HEK293 (cell line): Measurements from ENCODE around the gene KIF23.

ENCODE experiments used
- BCL11B ChIP-seq: fragments of 450-650 bp; formaldehyde crosslinking; IDR thresholded peaks from 2 replicates; pipeline ENCODE4 v1.5.1; 2016; ENCODE audit warnings: low read depth, missing biosample characterization, missing genetic modification characterization
- CTCF ChIP-seq: fragments of 450-650 bp; formaldehyde crosslinking; IDR thresholded peaks from 2 replicates; pipeline ENCODE4 v1.5.1; 2016; ENCODE audit warnings: missing biosample characterization, missing genetic modification characterization
- EGR2 ChIP-seq: fragments of 450-650 bp; formaldehyde crosslinking; IDR thresholded peaks from 2 replicates; pipeline ENCODE4 v1.5.1; 2016; ENCODE audit warnings: low read depth, missing biosample characterization, missing genetic modification characterization
- HOXD13 ChIP-seq: sonication (generic); formaldehyde crosslinking; IDR thresholded peaks from 2 replicates; pipeline ENCODE4 v1.8.0; 2022; ENCODE audit warnings: missing genetic modification reagents, borderline replicate concordance
- INSM2 ChIP-seq: fragments of 450-650 bp; formaldehyde crosslinking; IDR thresholded peaks from 2 replicates; pipeline ENCODE4 v1.5.1; 2016; ENCODE audit warnings: missing biosample characterization, missing genetic modification characterization
- KLF16 ChIP-seq: fragments of 450-650 bp; formaldehyde crosslinking; IDR thresholded peaks from 2 replicates; pipeline ENCODE4 v1.5.1; 2017; ENCODE audit warnings: missing biosample characterization, missing genetic modification characterization
- KLF17 ChIP-seq: fragments of 450-650 bp; formaldehyde crosslinking; IDR thresholded peaks from 2 replicates; pipeline ENCODE4 v1.5.1; 2016; ENCODE audit warnings: missing biosample characterization, missing genetic modification characterization
- MYNN ChIP-seq: fragments of 450-650 bp; formaldehyde crosslinking; IDR thresholded peaks from 2 replicates; pipeline ENCODE4 v1.5.1; 2016; ENCODE audit warnings: missing biosample characterization, missing genetic modification characterization, borderline replicate concordance
- PRDM2 ChIP-seq: fragments of 450-650 bp; formaldehyde crosslinking; IDR thresholded peaks from 2 replicates; pipeline ENCODE4 v1.5.1; 2016; ENCODE audit warnings: missing biosample characterization, missing genetic modification characterization, borderline replicate concordance
- SP7 ChIP-seq: fragments of 450-650 bp; formaldehyde crosslinking; IDR thresholded peaks from 2 replicates; pipeline ENCODE4 v1.5.1; 2016; ENCODE audit warnings: missing biosample characterization, missing genetic modification characterization
- YY2 ChIP-seq: fragments of 450-650 bp; formaldehyde crosslinking; IDR thresholded peaks from 2 replicates; pipeline ENCODE4 v1.5.1; 2016; ENCODE audit warnings: missing biosample characterization, missing genetic modification characterization
- ZBTB11 ChIP-seq: fragments of 450-650 bp; formaldehyde crosslinking; conservative IDR thresholded peaks from 2 replicates; pipeline ENCODE4 v1.5.1; 2016; ENCODE audit warnings: low read depth, missing biosample characterization, missing genetic modification characterization
- ZFHX2 ChIP-seq: fragments of 450-650 bp; formaldehyde crosslinking; conservative IDR thresholded peaks from 2 replicates; pipeline ENCODE4 v1.5.1; 2016; ENCODE audit warnings: missing biosample characterization, missing genetic modification characterization
- ZNF10 ChIP-seq: fragments of 450-650 bp; formaldehyde crosslinking; IDR thresholded peaks from 2 replicates; pipeline ENCODE4 v1.5.1; 2017; ENCODE audit warnings: missing biosample characterization, missing genetic modification characterization
- ZNF155 ChIP-seq: fragments of 450-650 bp; formaldehyde crosslinking; IDR thresholded peaks from 2 replicates; pipeline ENCODE4 v1.5.1; 2016; ENCODE audit warnings: missing biosample characterization, missing genetic modification characterization
- ZNF223 ChIP-seq: fragments of 450-650 bp; formaldehyde crosslinking; IDR thresholded peaks from 2 replicates; pipeline ENCODE4 v1.5.1; 2016; ENCODE audit warnings: missing biosample characterization, missing genetic modification characterization
- ZNF37A ChIP-seq: fragments of 450-650 bp; IDR thresholded peaks from 2 replicates; pipeline ENCODE4 v1.5.1; 2018; ENCODE audit warnings: missing biosample characterization, missing genetic modification characterization
- ZNF416 ChIP-seq: fragments of 450-650 bp; formaldehyde crosslinking; IDR thresholded peaks from 2 replicates; pipeline ENCODE4 v1.5.1; 2016; ENCODE audit warnings: missing biosample characterization, missing genetic modification characterization
- ZNF530 ChIP-seq: fragments of 450-650 bp; formaldehyde crosslinking; IDR thresholded peaks from 2 replicates; pipeline ENCODE4 v1.5.1; 2016; ENCODE audit warnings: low read depth, missing biosample characterization, missing genetic modification characterization
- ZNF639 ChIP-seq: fragments of 450-650 bp; formaldehyde crosslinking; IDR thresholded peaks from 2 replicates; pipeline ENCODE4 v1.5.1; 2016; ENCODE audit warnings: missing biosample characterization, missing genetic modification characterization
- ZNF660 ChIP-seq: fragments of 450-650 bp; IDR thresholded peaks from 2 replicates; pipeline ENCODE4 v1.5.1; 2018; ENCODE audit warnings: missing biosample characterization, mild to moderate bottlenecking, missing genetic modification characterization
- ZSCAN5A ChIP-seq: fragments of 450-650 bp; formaldehyde crosslinking; IDR thresholded peaks from 2 replicates; pipeline ENCODE4 v1.5.1; 2016; ENCODE audit warnings: missing biosample characterization, missing genetic modification characterization

Gene KIF23

GRCh38 chr15:69462493-69463181 is 48.5 kb downstream of the KIF23 start (continued):
- no peak for TF ChIP-seq ZBTB11 (tag by site-specific recombination)
- TF ChIP-seq ZNF530 (tag by site-specific recombination), result no peak
- TF ChIP-seq ZNF660 (tag by site-specific recombination), result peak; percentile 74; the same call in 1 of the 2 replicates
- TF ChIP-seq ZFHX2 (tag by site-specific recombination), result peak; percentile 94
- TF ChIP-seq INSM2, result peak; percentile 88
- peak; percentile 57; the same call in 1 of the 2 replicates for TF ChIP-seq KLF16 (tag by site-specific recombination)
- TF ChIP-seq BCL11B (tag by site-specific recombination), result 0 out of 2 replicates have a peak, but pooled peaks have one; percentile 19
- peak; percentile 88 for TF ChIP-seq EGR2 (tag by site-specific recombination)
- TF ChIP-seq CTCF (tag by site-specific recombination), result peak; percentile 98
- TF ChIP-seq MYNN (tag by site-specific recombination), result no peak
- TF ChIP-seq SP7 (tag by site-specific recombination), result peak; percentile 71
- TF ChIP-seq ZSCAN5A (tag by site-specific recombination), result peak; percentile 62; the same call in 1 of the 2 replicates
- no peak for TF ChIP-seq ZNF155 (tag by site-specific recombination)
- peak; percentile 16; the same call in 1 of the 2 replicates for TF ChIP-seq ZNF639 (tag by site-specific recombination)
- TF ChIP-seq HOXD13 (CRISPR knock-in tag), result no peak
- no peak for TF ChIP-seq ZNF416 (tag by site-specific recombination)
- TF ChIP-seq ZNF37A (tag by site-specific recombination), result no peak
- TF ChIP-seq YY2 (tag by site-specific recombination), result no peak
- TF ChIP-seq KLF17, result 0 out of 2 replicates have a peak, but pooled peaks have one; percentile 73
- TF ChIP-seq ZNF10, result peak; percentile 30; the same call in 1 of the 2 replicates
- no peak for TF ChIP-seq ZNF223 (tag by site-specific recombination)
- no peak for TF ChIP-seq PRDM2 (tag by site-specific recombination)
